ENCODE results near the gene GTPBP1. TPM values are rescaled to one million over a fixed set of nuclear protein-coding genes. Genes with fewer than 3 reads are reported as not detected.
A peak's percentile ranks its signal among the peaks of the same experiment; 100 is the strongest.

The GTPBP1 gene
- total RNA-seq, 1 experiment from 2014 or later, result 108 TPM

DNA sequence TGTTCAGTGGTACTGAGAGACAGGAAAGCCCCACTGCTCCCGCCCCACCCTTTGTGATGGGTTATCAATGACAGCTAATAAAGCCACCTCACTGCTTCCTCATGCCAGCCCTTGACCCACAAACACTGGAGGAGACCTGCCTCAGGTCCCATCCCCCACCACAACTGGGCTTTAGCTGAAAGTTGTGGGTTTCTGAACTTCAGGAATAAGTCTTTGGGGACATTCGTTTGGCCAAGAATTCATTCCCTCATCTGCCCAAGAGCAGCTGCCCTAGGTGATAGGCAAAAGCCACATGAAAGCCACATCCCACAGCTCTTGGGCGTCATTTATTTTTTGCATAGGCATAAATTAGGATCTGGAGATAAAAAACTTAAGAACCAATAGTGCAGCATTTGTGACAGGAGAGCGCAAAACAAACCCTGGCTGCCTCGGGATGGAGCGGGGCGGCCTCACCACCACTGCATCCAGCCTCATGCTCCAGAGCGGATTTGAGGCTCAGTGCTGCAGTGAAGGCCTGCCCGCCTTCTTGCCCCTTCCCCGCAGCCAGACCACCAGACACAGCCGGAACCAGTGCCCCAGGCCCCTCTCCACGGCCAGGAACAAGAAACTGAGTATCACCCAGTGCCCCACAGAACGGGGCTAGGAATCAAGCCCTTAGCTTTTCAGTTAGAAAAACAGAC lies 28.8 kb downstream of the GTPBP1 start:
- Mint-ChIP-seq H3K4me1 (0 out of 4 replicates have a peak, but pooled peaks cover 0 to 3% of the 10 kb centered on the region in 2 experiments), H3K4me3 (no peak overlapping the region; a peak in 1 of 5 replicates), H3K27me3 (ENCODE audit: low read depth) (no peaks in the 10 kb centered on the region), H3K9me3 (no peaks in the 10 kb centered on the region), H3K27ac (peak overlapping the region; percentile 61 to 94 (median 77); a peak in 5 of 7 replicates), H3K36me3 (ENCODE audit: insufficient read depth in 1 of 3, low read depth in 3 of 3) (peaks cover 10 to 79% (median 43%) of the 10 kb centered on the region in 3 experiments; a peak in 6 of 7 replicates)
- Histone ChIP-seq H3K9ac (ENCODE audit: extremely low read depth, insufficient read length, low read length) (no peak overlapping the region), H4K20me1 (ENCODE audit: control insufficient read depth, insufficient read depth, insufficient read length) (no peaks in the 10 kb centered on the region), H3K27ac (ENCODE audit: insufficient read length, low read depth, low read length) (no peak overlapping the region), H4K91ac (ENCODE audit: insufficient read length, low read depth, low read length) (no peak overlapping the region), H3K23ac (ENCODE audit: insufficient read length, low read depth, low read length) (no peak overlapping the region), H4K5ac (ENCODE audit: insufficient read length, low read depth, low read length) (no peak overlapping the region), H3K27me3 (ENCODE audit: insufficient read depth, low read length) (no peaks in the 10 kb centered on the region), H3K14ac (ENCODE audit: insufficient read depth, low read length) (no peak overlapping the region), H3K79me1 (ENCODE audit: insufficient read depth, low read depth, low read length, poor library complexity, severe bottlenecking) (no peaks in the 10 kb centered on the region), H3K18ac (ENCODE audit: insufficient read length, low read depth, low read length) (no peak overlapping the region), H2BK20ac (ENCODE audit: low read depth, low read length, poor library complexity, severe bottlenecking) (no peak overlapping the region), H2BK120ac (ENCODE audit: low read depth, low read length, poor library complexity, severe bottlenecking) (no peak overlapping the region), H3K56ac (ENCODE audit: insufficient read length, low read depth, low read length) (no peak overlapping the region), H2BK15ac (ENCODE audit: low read depth, low read length) (no peak overlapping the region), H3K23me2 (ENCODE audit: insufficient read length, low read depth, low read length, poor library complexity, severe bottlenecking) (no peaks in the 10 kb centered on the region), H3K9me3 (ENCODE audit: control insufficient read depth, low read depth, low read length) (no peaks in the 10 kb centered on the region), H2BK12ac (ENCODE audit: insufficient read length, low read depth, low read length) (no peak overlapping the region), H3K4me2 (ENCODE audit: insufficient read depth, insufficient read length, low read length) (no peak overlapping the region), H3K4me1 (ENCODE audit: insufficient read depth, low read length) (no peaks in the 10 kb centered on the region), H2BK5ac (ENCODE audit: insufficient read length, low read length) (no peak overlapping the region), H4K8ac (replicated peaks; ENCODE audit: insufficient read length, low read depth, low read length) (no peak overlapping the region), H3T11ph (ENCODE audit: low read length) (no peak overlapping the region), H3K4ac (ENCODE audit: low read depth, low read length) (no peak overlapping the region), H2AFZ (ENCODE audit: low read length) (no peak overlapping the region), H3K79me2 (ENCODE audit: insufficient read depth, low read length) (no peaks in the 10 kb centered on the region), H2AK5ac (ENCODE audit: insufficient read length, low read length) (no peak overlapping the region)
- no peak for DNase-seq
- TF ChIP-seq, protein P1, sequence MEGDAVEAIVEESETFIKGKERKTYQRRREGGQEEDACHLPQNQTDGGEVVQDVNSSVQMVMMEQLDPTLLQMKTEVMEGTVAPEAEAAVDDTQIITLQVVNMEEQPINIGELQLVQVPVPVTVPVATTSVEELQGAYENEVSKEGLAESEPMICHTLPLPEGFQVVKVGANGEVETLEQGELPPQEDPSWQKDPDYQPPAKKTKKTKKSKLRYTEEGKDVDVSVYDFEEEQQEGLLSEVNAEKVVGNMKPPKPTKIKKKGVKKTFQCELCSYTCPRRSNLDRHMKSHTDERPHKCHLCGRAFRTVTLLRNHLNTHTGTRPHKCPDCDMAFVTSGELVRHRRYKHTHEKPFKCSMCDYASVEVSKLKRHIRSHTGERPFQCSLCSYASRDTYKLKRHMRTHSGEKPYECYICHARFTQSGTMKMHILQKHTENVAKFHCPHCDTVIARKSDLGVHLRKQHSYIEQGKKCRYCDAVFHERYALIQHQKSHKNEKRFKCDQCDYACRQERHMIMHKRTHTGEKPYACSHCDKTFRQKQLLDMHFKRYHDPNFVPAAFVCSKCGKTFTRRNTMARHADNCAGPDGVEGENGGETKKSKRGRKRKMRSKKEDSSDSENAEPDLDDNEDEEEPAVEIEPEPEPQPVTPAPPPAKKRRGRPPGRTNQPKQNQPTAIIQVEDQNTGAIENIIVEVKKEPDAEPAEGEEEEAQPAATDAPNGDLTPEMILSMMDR (conservative IDR thresholded peaks at IDR 0.05), result no peak
- WGBS (ENCODE audit: extremely low coverage, insufficient read length, low lambda C conversion rate), result no CpG with 5 or more reads among the region's 13 CpGs

All from H9 (cell line).